HG03521 (cell line): Measurements from ENCODE around the gene MSMP.

Source experiments
- ATAC-seq: cut with Tn5 transposase; IDR thresholded peaks from one replicate; pipeline ENCODE4 v1.9.1; 2021; ENCODE audit warnings: mild to moderate bottlenecking, moderate library complexity; ENCODE audit not compliant: unreplicated experiment

Gene MSMP

GRCh38 chr9:35754264-35754663, at the start of gene MSMP:
MSMP (minus strand) TSS chr9:35754276; CDS start chr9:35754129, 147 bp downstream.
- no peak for ATAC-seq

- ATAC-seq = no peak
Measured at GRCh38 chr9:35801328-35802128, 47.5 kb upstream of the MSMP start.

- ATAC-seq = no peak
Measured at GRCh38 chr9:35800530-35800929, 46.5 kb upstream of the MSMP start.

GRCh38 chr9:35798658-35799374, 44.7 kb upstream of the MSMP start:
- ATAC-seq = no peak

GRCh38 chr9:35797311-35798109, 43.4 kb upstream of the MSMP start:
- ATAC-seq = no peak

- ATAC-seq = no peak
Measured at GRCh38 chr9:35795695-35796094, 41.6 kb upstream of the MSMP start.

GRCh38 chr9:35793461-35793860, 39.4 kb upstream of the MSMP start:
- ATAC-seq = no peak

- ATAC-seq = no peak
Measured at GRCh38 chr9:35792826-35793225, 38.8 kb upstream of the MSMP start.

- no peak for ATAC-seq
Measured at GRCh38 chr9:35792024-35792813, 38.1 kb upstream of the MSMP start.

- no peak for ATAC-seq
Measured at GRCh38 chr9:35791297-35791921, 37.3 kb upstream of the MSMP start, which contains the start of gene NPR2. NPR2 (plus strand) TSS chr9:35791591; CDS start chr9:35792409, 818 bp downstream.

GRCh38 chr9:35790385-35791296, 36.6 kb upstream of the MSMP start:
- ATAC-seq = no peak

- ATAC-seq = no peak
Measured at GRCh38 chr9:35790025-35790384, 35.9 kb upstream of the MSMP start.

- no peak for ATAC-seq
Measured at GRCh38 chr9:35789541-35789940, 35.5 kb upstream of the MSMP start.

- no peak for ATAC-seq
Measured at GRCh38 chr9:35783418-35783817, 29.3 kb upstream of the MSMP start.

GRCh38 chr9:35781066-35781465, 27.0 kb upstream of the MSMP start:
- ATAC-seq = no peak

- ATAC-seq = no peak
Measured at GRCh38 chr9:35778496-35778895, 24.4 kb upstream of the MSMP start.

- ATAC-seq = no peak
Measured at GRCh38 chr9:35776018-35776417, 21.9 kb upstream of the MSMP start.

GRCh38 chr9:35774907-35775635, 21.0 kb upstream of the MSMP start:
- ATAC-seq = no peak
